Ureter (tissue), 1 donor: ENCODE measurements around the gene ERCC4. TPM values are rescaled to one million over a fixed set of nuclear protein-coding genes. Genes with fewer than 3 reads are reported as not detected.

Source experiments
- DNase-seq: peaks from one replicate; pipeline ENCODE4 v3.0.0-alpha.2; 2020; ENCODE audit warnings: low spot score
- total RNA-seq: library from RNA; stranded (reverse); gene quantifications from one replicate; pipeline ENCODE4 v1.2.4, GENCODE V29; 2023
- donor health status: DM: yes; HTN: yes; CAD: no.

ERCC4 gene
- total RNA-seq, 1 donor from 2014 or later: 16.2 TPM

GRCh38 chr16:13948086-13948485 is 28.1 kb downstream of the ERCC4 start:
- no peak for DNase-seq

- no peak for DNase-seq
These were observed 31.0 kb downstream of the ERCC4 start for GRCh38 chr16:13950821-13951547.

GRCh38 chr16:13951611-13952010 is 31.7 kb downstream of the ERCC4 start:
- DNase-seq: no peak

GRCh38 chr16:13953501-13953900 is 33.5 kb downstream of the ERCC4 start:
- DNase-seq: no peak

- no peak for DNase-seq
These were observed 36.8 kb downstream of the ERCC4 start for GRCh38 chr16:13956635-13957196.

- peak; percentile 74 for DNase-seq
These were observed 37.5 kb downstream of the ERCC4 start for GRCh38 chr16:13957197-13958078.

- DNase-seq: no peak
These were observed 38.5 kb downstream of the ERCC4 start for GRCh38 chr16:13958474-13958873.

GRCh38 chr16:13959626-13960025 is 39.7 kb downstream of the ERCC4 start:
- no peak for DNase-seq

- DNase-seq: no peak
These were observed 41.3 kb downstream of the ERCC4 start for GRCh38 chr16:13961099-13961811.

- no peak for DNase-seq
These were observed 42.3 kb downstream of the ERCC4 start for GRCh38 chr16:13962232-13962631.

GRCh38 chr16:13968835-13969234 is 48.9 kb downstream of the ERCC4 start:
- DNase-seq: no peak

GRCh38 chr16:13969711-13970110 is 49.8 kb downstream of the ERCC4 start:
- DNase-seq: no peak

- DNase-seq: no peak
These were observed 50.9 kb downstream of the ERCC4 start for GRCh38 chr16:13970708-13971422.

GRCh38 chr16:13973321-13974023 is 53.5 kb downstream of the ERCC4 start:
- DNase-seq: no peak

GRCh38 chr16:13977177-13977576 is 57.2 kb downstream of the ERCC4 start:
- no peak for DNase-seq

GRCh38 chr16:13982451-13982850 is 62.5 kb downstream of the ERCC4 start:
- DNase-seq: no peak

GRCh38 chr16:13983625-13984024 is 63.7 kb downstream of the ERCC4 start:
- DNase-seq: no peak

GRCh38 chr16:13984794-13985193 is 64.8 kb downstream of the ERCC4 start:
- DNase-seq: no peak

GRCh38 chr16:13988038-13988437 is 68.1 kb downstream of the ERCC4 start:
- no peak for DNase-seq

GRCh38 chr16:13992322-13992721 is 72.4 kb downstream of the ERCC4 start:
- DNase-seq: no peak

- DNase-seq: no peak
These were observed 73.0 kb downstream of the ERCC4 start for GRCh38 chr16:13992976-13993375.
